Transverse colon (tissue), 4 donors: Measurements from ENCODE around the gene DHX34. TPM values are rescaled to one million over a fixed set of nuclear protein-coding genes. Genes with fewer than 3 reads are reported as not detected.
A peak's percentile ranks its signal among the peaks of the same experiment; 100 is the strongest.
"Not testable (repeated sequence)": the region's sequence is repeated elsewhere in the genome, so short reads cannot be mapped to it uniquely, and the experiment has no call there.

Source experiments
- DNase-seq: peaks from one replicate; pipeline ENCODE4 v3.0.0-alpha.2; 2019
- H3K27ac ChIP-seq, 4 donors: fragments of 200-600 bp; sonication (generic); 2 replicates each; pipeline ENCODE4 v1.5.1; 2016 to 2018; ENCODE audit warnings: inconsistent platforms in 4 of 4
- H3K27me3 ChIP-seq: fragments of 200-600 bp; sonication (generic); 2 replicates; pipeline ENCODE4 v1.5.1; 2017; ENCODE audit warnings: inconsistent platforms
- H3K36me3 ChIP-seq, 4 donors: fragments of 200-600 bp; sonication (generic); 2 replicates each; pipeline ENCODE4 v1.5.1; 2017 to 2019; ENCODE audit warnings: inconsistent platforms in 4 of 4
- H3K4me1 ChIP-seq, 4 donors: fragments of 200-600 bp; sonication (generic); 2 replicates each; pipeline ENCODE4 v1.5.1; 2017 to 2020; ENCODE audit warnings: inconsistent platforms in 4 of 4
- H3K4me3 ChIP-seq, 4 donors: fragments of 200-600 bp; sonication (generic); 1 replicate in 1 of 4; 2 replicates in 3 of 4; pipeline versions ENCODE4 v1.5.1 to v1.6.1; 2017 to 2019; ENCODE audit warnings: inconsistent platforms in 4 of 4
- H3K9me3 ChIP-seq, 2 donors: fragments of 200-600 bp; sonication (generic); 2 replicates each; pipeline ENCODE4 v1.5.1; 2017 to 2019; ENCODE audit warnings: inconsistent platforms in 2 of 2
- EP300 ChIP-seq: sonication (generic); formaldehyde crosslinking; IDR thresholded peaks from one replicate; pipeline ENCODE4 v1.6.1; 2017; ENCODE audit warnings: antibody characterized with exemption, low read depth
- POLR2A ChIP-seq: fragments of 450-650 bp; IDR thresholded peaks from one replicate; pipeline ENCODE4 v1.6.1; 2016; ENCODE audit warnings: antibody characterized with exemption, mild to moderate bottlenecking, moderate library complexity
- POLR2AphosphoS5 ChIP-seq, 3 donors: sonication (generic); formaldehyde crosslinking; IDR thresholded peaks; one replicate each; pipeline ENCODE4 v1.6.1; 2016; ENCODE audit warnings: antibody characterized with exemption in 3 of 3
- WGBS, 2 donors: methylation state at CpG; one replicate each; pipeline ENCODE4 v1.1.5; 2018; ENCODE audit warnings: low coverage in 1 of 2; 5-methylcytosine and 5-hydroxymethylcytosine counted together
- in situ Hi-C, 4 donors: fragments of 200-750 bp; cut with MboI; loops; one replicate each; pipeline versions ENCODE4 v1.15.0 to v1.15.1; 2017; ENCODE audit warnings: low sequenced_read_pairs in 3 of 4, low pct_ligation_motif_present in 1 of 4, low pct_unique_long_range_greater_than_20kb in 1 of 4
- intact Hi-C: fragments of 100-400 bp; cut with DNase I; formaldehyde crosslinking; loops from one replicate; pipeline ENCODE4 v1.15.1; 2023; ENCODE audit warnings: low total_unique reads
- total RNA-seq, 4 donors: library from RNA; depleted of rRNA; stranded (reverse); fragments of >200 nt; gene quantifications; one replicate each; pipeline ENCODE4 v1.1.0, GENCODE V29; 2016
- TF ChIP-seq, protein P1 (sequence below), 5 experiments: fragments of 200-600 bp in 3 of 5; fragments of 450-650 bp in 2 of 5; sonication (generic) in 3 of 5; IDR thresholded peaks; 1 replicate in 2 of 5; 2 replicates in 3 of 5; pipeline ENCODE4 v1.5.1; 2016 to 2017; ENCODE audit warnings: antibody characterized with exemption in 5 of 5, inconsistent platforms in 3 of 5, mild to moderate bottlenecking in 2 of 5, moderate library complexity in 1 of 5

Gene DHX34
- total RNA-seq, 4 donors from 2014 or later: 12.4 to 30.3 (median 21.3) TPM

DNA sequence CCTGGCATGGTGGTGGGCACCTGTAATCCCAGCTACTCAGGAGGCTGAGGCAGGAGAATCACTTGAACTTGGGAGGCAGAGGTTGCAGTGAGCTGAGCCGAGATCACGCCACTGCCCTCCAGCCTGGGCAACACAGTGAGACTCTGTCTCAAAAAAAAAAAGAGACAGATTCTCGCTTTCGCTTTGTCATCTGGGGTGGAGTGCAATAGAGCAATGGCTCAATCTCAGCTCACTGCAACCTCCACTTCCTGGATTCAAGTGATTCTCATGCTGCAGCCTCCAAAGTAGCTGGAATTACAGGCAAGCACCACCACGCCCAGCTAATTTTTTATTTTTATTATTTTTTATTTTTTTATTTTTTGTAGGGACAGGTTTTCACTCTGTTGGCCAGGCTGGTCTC, 39.6 kb downstream of the DHX34 start:
- H3K4me1 ChIP-seq, DNase-seq, H3K27me3 ChIP-seq, H3K9me3 ChIP-seq, H3K4me3 ChIP-seq, H3K36me3 ChIP-seq: not testable (repeated sequence)
- 74 to 80% methylated on average over 2 to 5 of the region's 5 CpGs for WGBS, 2 donors
- intact Hi-C loops: loop anchor here (10.0 kb wide), 1 partner anchor 74 kb away; no protein-coding TSS in a partner anchor
- peak overlapping the region in 1 of 4 donors; percentile 31 for H3K27ac ChIP-seq
- in situ Hi-C loops: loop anchor here in 2 of 4 donors (10.0 to 25.0 kb wide), 2 partner anchors 94 to 101 kb away; no protein-coding TSS in a partner anchor

DNA sequence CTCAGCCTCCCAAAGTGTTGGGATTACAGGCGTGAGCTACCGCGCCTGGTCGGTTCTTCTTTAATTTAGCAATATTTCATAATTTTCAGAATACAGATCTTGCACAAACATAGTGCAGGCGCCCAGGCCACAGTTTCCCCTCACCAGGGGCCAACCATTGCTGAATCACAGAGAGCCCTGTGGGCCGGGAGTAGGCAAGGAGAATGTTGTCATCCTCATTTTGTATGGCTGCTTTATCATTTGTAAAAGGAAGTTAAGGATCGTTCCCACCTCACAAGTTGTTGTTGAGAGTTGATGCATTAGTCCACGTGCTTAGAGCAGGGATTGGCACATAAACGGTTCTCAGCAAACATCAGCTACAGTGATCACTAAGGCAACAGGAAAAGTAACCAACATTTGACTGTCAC, 40.0 kb downstream of the DHX34 start:
- in situ Hi-C loops: loop anchor here in 2 of 4 donors (10.0 to 25.0 kb wide), 2 partner anchors 94 to 102 kb away; no protein-coding TSS in a partner anchor
- WGBS, 2 donors: 41 to 71% methylated on average over 3 to 9 of the region's 9 CpGs

GRCh38 chr19:47390533-47391488, 41.7 kb downstream of the DHX34 start:
- 72 to 75% methylated on average over 10 to 20 of the region's 20 CpGs for WGBS, 2 donors
- intact Hi-C loops: no loop called here
- no peaks in the 10 kb centered on the region for H3K4me1 ChIP-seq
- DNase-seq: no peak
- H3K27me3 ChIP-seq: no peaks in the 10 kb centered on the region
- no peak overlapping the region for H3K4me3 ChIP-seq
- no peak overlapping the region for H3K27ac ChIP-seq
- no peaks in the 10 kb centered on the region for H3K36me3 ChIP-seq
- TF ChIP-seq EP300 (no peak), POLR2A (no peak), POLR2AphosphoS5 (IDR thresholded peaks at IDR 0.05) (no peak)
- TF ChIP-seq, protein P1, sequence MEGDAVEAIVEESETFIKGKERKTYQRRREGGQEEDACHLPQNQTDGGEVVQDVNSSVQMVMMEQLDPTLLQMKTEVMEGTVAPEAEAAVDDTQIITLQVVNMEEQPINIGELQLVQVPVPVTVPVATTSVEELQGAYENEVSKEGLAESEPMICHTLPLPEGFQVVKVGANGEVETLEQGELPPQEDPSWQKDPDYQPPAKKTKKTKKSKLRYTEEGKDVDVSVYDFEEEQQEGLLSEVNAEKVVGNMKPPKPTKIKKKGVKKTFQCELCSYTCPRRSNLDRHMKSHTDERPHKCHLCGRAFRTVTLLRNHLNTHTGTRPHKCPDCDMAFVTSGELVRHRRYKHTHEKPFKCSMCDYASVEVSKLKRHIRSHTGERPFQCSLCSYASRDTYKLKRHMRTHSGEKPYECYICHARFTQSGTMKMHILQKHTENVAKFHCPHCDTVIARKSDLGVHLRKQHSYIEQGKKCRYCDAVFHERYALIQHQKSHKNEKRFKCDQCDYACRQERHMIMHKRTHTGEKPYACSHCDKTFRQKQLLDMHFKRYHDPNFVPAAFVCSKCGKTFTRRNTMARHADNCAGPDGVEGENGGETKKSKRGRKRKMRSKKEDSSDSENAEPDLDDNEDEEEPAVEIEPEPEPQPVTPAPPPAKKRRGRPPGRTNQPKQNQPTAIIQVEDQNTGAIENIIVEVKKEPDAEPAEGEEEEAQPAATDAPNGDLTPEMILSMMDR (IDR thresholded peaks at IDR 0.05): no peak
- in situ Hi-C loops: loop anchor here in 1 of 4 donors (25.0 kb wide), 1 partner anchor 104 kb away; no protein-coding TSS in a partner anchor
- H3K9me3 ChIP-seq: no peaks in the 10 kb centered on the region

More for the DNA sequence above, 40.0 kb downstream of the DHX34 start:
- Histone ChIP-seq H3K27ac (peak overlapping the region in 1 of 4 donors; percentile 31), H3K36me3 (no peaks in the 10 kb centered on the region), H3K27me3 (peaks cover 4% of the 10 kb centered on the region), H3K4me3 (no peak overlapping the region), H3K9me3 (no peaks in the 10 kb centered on the region), H3K4me1 (no peaks in the 10 kb centered on the region)
- TF ChIP-seq POLR2A (no peak), EP300 (no peak), POLR2AphosphoS5 (IDR thresholded peaks at IDR 0.05) (no peak)
- TF ChIP-seq, protein P1 (IDR thresholded peaks at IDR 0.05): no peak
- DNase-seq: peak; percentile 14
- intact Hi-C loops: loop anchor here (10.0 kb wide), 1 partner anchor 74 kb away; no protein-coding TSS in a partner anchor

- H3K4me3 ChIP-seq: no peak overlapping the region
- H3K4me1 ChIP-seq: no peaks in the 10 kb centered on the region
- no peak overlapping the region for H3K27ac ChIP-seq
- TF ChIP-seq POLR2AphosphoS5 (IDR thresholded peaks at IDR 0.05) (no peak), EP300 (no peak), POLR2A (no peak)
- TF ChIP-seq, protein P1 (IDR thresholded peaks at IDR 0.05): peak; percentile 77 to 95 (median 83)
- 35 to 36% methylated on average over 5 to 15 of the region's 15 CpGs for WGBS, 2 donors
- no peaks in the 10 kb centered on the region for H3K27me3 ChIP-seq
- H3K9me3 ChIP-seq: no peaks in the 10 kb centered on the region
- DNase-seq: peak; percentile 76
- no peaks in the 10 kb centered on the region for H3K36me3 ChIP-seq
- intact Hi-C loops: no loop called here
- in situ Hi-C loops: loop anchor here in 1 of 4 donors (25.0 kb wide), 1 partner anchor 104 kb away; no protein-coding TSS in a partner anchor
Measured at GRCh38 chr19:47391510-47392223, 42.6 kb downstream of the DHX34 start.
